HG03354 (cell line): ENCODE measurements around the gene TBC1D8.

Experiments
- ATAC-seq: cut with Tn5 transposase; IDR thresholded peaks from one replicate; pipeline ENCODE4 v1.9.1; 2021; ENCODE audit warnings: mild to moderate bottlenecking; ENCODE audit not compliant: unreplicated experiment, poor library complexity, severe bottlenecking

Gene TBC1D8

DNA sequence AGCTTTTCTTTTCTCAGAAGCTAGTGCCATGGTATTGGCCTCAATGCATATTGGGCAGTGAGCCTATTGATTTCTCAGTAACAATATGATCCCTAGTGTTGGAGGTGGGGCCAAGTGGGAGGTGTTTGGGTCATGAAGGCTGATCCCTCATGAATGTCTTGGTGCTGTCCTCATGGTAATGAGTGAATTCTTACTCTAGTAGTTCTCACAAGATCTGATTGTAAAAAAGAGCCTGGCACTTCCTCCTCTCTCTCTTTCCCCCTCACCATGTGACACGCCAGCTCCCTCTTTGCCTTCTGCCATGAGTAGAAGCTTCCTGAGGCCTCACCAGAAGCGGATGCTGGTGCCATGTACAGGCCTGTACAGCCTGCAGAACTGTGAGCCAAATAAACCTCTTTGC is 12.8 kb upstream of the TBC1D8 start:
- ATAC-seq, result no peak

DNA sequence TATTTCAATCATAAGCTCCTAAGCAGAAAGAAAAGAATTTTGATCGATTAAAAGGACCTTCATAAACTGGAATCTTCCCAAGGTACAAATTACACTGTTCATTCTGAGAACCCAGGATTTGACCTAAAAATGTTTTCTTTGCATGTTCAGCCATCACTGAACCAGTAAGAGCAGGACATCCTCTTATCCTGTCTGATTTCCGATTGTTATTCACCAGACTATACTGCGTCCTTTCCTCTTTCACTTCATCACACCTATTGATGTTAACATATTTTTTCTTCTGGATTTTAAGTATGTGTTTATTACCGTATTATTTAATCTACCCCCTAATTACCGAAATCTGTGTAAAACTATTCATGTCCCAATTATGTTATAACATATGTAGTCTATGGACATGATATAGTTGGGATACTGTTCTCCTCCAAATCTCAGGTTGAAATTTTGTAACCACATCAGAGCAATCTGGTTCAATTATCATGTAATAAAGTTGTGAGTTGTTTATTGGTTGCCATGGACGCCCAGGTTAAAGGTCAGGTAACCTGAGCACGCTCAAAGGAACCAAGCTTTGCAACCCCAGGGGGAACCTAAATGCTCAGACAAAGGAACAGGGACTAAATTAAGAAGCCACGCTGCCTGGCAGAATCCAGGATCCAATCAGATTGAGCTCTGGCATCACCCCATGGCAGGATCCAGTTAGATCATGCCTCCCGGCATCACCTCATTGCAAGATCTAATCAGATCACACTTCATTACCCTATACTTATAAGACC is 11.6 kb upstream of the TBC1D8 start:
- ATAC-seq, result no peak

DNA sequence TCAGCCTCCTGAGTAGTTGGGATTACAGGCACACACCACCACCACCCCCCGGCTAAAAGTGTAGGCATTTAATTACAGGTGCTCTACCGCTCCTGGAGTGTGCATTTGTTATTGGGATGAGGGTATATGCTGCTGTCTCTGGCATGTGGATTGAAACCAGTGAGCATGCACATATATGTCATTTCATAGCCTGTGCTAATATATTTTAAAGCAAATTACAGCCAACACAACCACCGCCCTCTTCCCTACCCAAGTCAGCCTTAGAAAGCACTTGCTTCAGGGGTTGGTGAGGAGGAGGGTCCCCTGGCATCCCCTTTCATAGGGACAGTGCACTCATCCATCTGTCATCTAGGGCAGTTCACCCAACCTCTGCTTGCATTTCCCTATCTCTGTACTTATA is 10.5 kb upstream of the TBC1D8 start:
- no peak for ATAC-seq

DNA sequence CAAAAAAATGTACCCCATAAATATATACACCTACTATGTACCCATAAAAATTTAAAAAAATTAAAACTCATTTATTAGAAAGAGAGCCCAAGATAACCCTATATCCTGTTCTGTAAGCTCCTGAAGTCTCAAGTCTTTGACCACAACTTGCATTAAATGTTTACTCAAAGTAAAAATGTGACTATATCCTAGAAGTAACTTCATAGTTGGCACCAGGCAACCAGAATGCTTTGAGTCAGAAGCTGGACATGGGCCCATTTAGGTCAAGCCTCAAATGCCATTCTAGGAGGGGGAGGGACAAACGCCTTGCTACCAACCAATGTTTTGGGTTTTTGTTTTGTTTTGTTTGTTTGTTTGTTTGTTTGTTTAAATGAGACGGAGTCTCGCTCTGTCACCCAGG is 9.3 kb upstream of the TBC1D8 start:
- no peak for ATAC-seq

DNA sequence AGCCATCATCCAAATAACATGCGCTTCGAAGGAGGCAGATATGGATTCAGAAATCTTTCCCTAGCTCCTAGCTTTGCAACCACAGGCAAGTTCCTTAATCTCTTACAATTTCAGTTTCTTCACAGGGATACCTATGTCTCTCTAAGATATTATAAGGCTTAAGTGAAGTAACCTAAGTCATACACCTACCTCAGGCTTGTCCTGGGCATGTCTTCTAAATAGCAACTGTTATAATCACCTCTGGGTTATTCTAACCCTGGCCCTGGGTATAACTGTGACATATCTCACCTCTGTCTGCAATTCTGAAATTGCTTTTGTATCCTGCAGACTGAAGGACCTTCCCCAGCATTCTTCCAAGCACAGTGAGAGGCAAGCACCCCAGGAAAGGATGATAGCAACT is 8.3 kb upstream of the TBC1D8 start:
- ATAC-seq, result no peak

DNA sequence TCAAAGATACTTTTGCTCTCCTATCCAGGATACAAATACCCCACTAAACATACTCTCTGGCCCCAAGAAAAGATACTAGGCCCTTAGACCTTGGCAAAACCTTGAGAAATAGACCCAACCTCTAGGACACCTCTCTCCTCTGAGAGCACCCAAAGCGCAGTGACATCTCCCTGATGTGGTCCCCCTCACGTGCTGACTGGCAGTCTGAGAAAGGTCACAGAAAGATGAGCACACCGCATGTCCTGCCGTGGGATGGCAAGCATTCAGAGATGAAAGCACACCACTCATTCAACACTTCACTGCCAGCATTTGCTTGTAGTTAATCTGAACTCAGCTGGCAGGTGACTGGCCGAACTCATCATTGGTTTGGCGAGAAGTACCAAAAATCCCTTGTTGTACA is 6.1 kb upstream of the TBC1D8 start:
- ATAC-seq, result no peak

DNA sequence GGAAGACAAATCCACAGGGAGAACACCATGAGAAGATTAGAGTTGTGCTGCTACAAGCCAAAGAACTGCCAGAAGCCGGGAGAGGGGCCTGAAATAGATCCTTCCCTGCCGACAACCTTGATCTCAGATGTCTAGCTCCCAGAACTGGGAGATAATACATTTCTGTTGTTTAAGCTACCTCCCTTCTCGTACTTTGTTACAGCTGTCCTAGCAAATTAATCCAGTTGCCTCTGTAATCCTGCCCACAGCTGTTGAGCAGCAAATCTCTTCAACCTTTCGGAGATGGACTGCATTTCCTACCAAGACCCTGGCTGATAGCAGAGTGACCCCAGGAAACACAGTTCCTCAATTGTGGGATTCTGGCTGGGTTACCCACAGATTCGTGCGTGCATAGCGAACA is 2.6 kb upstream of the TBC1D8 start:
- ATAC-seq, result no peak

DNA sequence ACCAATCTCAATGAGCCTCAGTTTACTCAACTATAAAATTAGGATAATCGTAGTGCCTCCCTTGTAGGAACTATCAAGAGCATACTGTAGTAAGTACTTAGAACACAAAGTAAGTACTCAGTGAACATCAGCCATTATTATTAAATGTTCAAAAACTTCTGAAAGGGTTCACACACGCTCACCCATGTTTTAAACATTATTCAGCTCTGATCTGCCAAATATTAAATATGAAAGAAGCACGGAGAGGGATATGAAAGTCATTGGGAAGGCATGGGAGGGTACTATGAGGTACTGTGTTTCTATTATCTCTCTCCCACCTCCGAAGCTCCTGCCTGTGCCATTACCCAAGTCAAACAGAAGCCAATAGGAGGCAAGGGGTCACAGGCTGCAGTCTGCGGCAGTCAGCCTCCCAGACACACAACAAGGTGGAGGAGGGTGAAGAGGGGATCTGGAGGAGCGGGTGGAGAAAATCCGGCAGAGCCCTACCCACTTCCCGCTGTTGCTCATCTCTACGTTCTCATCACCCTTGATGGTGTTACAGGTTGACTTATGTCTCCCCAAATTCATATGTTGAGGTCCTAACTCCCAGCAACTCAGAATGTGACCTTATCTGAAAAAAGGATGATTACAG is 2.0 kb upstream of the TBC1D8 start:
- ATAC-seq, result no peak

DNA sequence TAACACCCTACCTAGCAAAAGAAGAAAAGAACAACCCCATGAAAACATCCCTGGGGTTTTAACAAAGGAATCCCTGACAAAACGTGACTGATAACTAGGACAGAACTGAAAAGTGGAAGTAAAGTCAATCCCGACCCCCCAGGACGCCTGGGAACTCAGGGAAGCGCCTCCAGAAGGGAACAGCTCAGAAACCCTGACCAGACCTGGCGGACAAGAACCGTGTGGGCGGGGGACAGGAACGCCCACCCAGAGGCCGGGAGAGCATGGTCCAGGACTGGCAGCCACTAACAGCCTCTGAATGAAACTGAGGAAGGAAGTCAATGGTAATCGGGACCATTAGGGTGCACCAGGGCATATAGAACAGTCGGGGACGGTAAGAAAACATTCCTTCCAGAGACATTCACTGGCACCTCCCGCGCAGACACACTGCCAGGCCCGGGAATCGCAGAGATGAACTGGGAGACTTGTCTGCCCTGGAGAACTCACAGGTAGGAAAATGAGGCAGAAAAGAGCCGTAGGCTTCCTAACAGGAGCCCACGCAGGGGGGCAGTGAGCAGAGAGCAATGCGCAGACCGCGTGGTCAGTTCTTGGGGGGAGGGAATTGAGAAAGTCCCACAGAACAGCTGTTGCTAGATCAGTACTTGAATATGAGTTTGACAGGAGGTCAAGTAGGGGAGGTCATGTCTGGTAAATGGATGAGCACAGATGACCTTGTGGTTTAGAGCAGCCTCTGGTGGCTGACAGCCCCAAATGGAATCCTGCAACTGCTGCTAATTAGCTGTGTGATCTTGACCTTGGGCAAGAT is 1.3 kb upstream of the TBC1D8 start:
- peak; percentile 76 for ATAC-seq

DNA sequence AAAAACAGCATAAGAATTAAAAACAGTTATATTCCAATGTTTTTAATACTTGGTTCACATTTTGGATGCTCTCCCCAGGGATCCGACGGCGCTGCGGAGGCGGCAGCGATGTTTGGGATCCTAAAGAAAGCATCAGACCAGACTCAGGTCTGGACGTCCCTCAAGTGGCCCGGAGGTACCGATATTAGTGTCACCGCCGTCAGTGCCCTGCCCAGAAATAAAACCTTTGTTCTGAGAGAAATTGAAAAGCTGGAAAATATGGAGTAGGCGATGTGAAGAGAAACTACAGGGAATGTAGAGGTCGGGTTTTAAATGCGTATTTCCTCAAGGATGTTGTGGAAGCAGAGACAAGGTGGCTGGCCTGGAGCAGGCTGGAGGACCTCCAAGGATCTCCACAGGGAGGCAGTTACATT is 683 bp upstream of the TBC1D8 start:
- ATAC-seq, result no peak

DNA sequence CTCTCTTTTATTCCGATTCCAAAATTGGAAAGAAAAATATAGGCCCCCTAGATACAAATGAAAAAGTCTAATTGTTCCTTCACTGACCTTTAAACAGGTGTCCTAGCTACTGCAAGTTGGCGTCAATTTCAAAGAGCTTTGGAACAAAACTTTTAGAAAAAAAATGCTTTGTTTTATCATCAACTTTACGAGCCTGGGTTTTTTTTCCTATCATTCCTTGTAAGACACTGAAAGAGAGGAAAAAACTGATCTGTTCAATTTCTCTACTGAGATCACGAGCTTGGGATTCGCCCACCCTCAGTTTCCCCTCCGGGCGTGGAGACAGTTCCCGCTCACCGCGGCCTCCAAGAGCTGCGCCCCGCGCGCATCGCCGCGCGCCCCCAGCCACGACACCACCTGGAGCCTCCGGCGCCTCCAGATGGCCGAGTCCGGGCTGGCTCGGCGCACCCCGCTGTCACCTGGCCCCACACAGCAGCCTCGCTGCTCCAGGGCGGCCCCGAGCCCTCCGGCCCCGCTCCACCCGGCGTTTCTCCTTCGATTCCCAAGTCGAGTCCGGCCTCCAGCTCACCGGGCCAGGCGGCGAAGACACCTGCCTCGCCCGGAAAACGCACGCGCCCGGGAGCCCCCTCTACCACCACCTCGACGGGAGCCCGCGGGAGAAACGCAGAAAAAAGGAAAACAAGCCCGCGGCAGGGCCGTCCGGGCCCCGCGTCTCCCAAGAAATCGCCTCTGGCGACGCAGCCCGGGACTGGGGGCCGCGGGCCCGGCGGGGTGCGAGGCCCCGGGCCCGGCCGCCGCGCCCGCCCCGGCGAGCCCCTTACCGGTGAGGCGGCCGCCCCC is 656 bp downstream of the TBC1D8 start:
- peak; percentile 17 for ATAC-seq

DNA sequence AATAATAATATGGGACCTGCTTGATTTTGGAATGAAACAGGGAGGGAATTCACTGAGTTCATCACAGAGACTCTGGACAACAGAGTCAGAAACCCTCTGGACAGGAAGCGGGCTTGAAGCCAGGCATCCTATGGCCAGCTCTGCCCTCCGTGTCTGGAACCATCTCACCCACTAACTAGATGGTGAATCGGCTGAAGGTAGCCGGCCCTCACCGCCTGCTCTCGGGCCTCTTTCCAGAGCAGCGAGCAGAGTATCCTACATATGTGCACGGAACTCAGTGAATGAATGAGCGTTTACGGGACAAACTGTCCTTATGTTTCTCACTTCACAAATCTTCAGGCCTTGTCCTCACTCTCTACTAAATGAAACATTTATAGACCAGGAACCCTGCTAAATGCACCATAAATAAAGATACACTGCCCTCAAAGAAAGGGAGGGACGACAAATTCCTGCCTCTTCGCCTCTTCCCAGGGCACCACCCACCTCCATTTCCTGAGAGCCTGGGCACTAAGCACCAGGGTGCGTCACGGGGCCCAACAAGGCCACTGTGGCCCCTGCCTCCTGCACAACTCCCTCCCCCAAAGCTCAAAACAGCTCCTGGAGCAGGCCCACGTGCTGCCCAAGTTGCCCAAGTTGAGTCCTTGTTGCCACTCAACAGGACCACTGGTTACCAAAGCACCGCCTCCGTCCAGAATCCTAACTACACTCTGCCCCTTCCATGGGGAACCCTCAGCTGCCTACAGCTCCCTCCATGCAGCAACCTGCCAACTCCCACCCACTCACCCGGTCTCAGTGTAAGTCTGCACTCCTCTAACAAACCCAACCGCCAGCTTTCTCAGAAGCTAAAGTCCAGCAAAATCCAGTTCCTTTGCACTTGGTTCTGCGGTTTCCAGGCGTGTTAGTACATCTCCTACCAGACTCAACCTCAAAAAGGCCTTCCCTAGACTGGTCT is 1.7 kb downstream of the TBC1D8 start:
- no peak for ATAC-seq

DNA sequence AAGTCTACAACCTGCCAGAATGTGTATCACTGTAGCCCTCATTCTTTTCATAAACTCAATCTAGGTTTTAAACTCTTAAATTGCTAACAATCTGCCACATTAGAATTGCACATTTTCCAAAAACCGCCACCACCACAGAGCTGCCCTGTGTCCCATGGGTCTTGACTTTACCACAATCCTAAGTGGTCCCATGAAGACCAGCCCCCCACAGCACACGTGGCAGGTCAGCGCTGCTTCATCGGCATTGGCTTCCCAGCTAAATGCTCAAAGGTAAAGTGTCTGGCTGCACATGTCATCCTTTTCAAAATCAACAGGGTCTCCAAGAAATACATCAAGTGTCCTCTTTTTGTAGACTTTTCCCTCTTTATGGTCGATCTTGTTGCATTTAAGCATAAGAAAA is 2.4 kb downstream of the TBC1D8 start:
- ATAC-seq, result no peak

DNA sequence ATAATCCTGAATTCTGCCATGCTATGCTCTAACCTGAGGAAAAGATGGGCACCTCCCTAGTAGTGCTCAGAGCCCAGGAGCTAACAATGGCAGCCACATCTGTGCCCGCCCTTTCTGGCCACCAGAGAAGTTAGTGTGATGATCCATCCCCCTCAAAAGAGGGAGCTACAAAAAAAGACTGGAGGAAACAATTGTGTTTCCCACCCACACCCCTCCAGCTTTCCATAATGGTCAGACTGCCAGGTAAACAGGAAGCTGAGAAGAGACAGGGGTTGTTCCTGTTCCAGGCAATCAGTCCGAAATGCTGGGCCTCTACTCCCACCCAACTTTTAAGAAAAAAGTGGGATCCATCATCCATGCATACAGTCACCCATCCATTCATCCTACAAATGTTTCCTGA is 3.2 kb downstream of the TBC1D8 start:
- ATAC-seq, result no peak

DNA sequence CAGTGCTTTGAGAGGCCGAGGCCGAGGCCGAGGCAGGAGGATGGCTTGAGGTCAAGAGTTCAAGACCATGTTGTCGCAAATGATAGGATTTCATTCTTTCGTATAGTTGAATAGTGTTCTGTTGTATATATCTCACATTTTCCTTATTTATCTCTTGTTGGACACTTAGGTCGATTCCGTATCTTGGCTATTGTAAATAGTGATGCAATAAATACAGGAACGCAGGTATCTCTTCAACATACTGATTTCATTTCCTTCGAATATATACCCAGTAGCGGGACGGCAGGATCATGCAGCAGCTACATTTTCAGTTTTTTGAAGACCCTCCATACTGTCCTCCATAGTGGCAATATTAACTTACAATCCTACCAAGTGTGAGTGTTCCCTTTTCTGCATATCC is 4.1 kb downstream of the TBC1D8 start:
- ATAC-seq, result no peak

DNA sequence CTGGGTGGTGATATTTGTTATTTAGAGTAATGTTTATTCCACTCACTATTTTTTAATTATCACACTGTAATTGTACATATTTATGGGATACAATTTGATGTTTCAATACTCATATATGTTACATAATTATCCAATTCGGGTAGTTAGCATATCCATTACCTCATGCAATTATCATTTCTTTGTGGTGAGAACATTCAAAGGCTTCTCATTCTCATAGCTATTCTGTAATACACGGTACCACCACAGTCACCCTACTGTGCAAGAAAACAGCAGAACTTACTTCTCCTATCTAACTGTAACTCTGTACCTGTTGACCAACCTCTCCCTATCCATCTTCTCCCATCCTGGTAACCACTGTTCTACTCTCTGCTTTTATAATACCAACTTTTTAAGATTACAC is 4.6 kb downstream of the TBC1D8 start:
- ATAC-seq, result no peak

DNA sequence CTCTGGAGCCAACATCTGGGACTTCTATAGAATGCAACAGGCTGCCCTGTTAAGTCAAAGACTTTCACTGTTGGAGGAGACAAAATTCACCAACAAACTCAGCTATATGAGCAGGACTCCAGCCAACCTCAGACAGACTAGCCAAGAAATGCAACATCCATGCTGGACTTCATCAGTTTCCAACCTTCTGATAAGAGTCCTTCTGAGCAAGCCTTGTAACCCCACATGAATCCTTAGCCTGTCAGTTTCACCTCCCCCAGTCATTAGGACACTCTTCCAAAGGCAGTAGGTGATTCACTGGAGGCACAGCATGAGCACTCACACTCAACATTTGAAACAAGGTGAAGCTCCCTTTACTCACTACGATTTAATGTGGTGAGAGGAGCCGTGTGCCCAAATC is 5.8 kb downstream of the TBC1D8 start:
- no peak for ATAC-seq

DNA sequence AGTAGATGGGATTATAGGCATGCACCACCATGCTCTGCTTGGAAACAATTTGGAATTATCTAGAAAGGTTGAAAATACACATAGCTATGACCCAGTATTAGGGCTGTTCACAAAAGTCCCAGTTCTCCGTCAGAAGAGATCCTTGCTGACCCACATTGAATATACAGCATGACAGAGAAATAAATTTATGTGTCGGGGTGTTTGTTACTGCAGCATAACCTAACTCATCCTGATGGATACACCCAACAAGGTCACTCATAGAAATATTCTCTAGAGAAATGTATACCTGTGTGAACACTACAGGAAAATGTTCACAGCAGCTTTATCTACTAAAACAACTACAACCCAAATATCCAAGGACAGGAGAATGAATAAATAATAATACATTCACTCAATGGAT is 9.0 kb downstream of the TBC1D8 start:
- no peak for ATAC-seq
